HG03439 (cell line): Measurements from ENCODE around the gene SIL1.
"Not testable (repeated sequence)": the region's sequence is repeated elsewhere in the genome, so short reads cannot be mapped to it uniquely, and the experiment has no call there.

Source experiments
- ATAC-seq: cut with Tn5 transposase; IDR thresholded peaks from one replicate; pipeline ENCODE4 v1.9.1; 2021; ENCODE audit warnings: mild to moderate bottlenecking, moderate library complexity; ENCODE audit not compliant: unreplicated experiment

Gene SIL1

DNA sequence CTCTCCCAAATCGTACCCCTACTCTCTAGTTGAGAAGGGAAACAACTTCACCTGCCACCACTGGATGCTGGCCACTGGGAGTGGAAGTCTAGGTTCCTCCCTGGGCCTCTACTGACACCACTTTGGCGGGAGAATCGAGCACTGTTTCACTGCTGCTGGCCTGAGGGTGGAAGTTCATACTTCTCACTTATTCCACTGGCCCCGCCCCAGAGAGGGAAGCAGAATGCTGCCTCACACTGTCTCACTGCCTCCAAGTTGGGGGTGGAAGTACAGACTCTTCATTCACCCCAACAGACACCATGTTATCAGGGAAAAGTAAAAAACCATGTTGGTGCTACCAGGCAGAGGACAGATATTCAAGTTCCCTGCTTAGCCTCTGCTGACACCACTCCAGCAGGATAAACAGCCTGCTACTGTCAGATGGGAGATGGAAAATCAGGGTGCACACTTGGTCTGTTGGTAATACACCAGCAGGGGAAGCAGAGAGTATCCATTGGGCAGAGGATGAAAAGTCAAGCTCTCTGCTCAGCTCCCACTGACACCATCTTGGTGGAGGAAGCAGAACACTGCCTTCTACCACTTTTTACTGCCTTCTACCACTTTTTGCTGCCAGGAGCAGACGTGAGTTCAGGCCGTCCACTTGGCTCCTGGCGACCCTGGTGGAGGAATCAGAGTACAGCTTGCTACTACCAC lies 159.4 kb downstream of the SIL1 start:
- no peak for ATAC-seq

DNA sequence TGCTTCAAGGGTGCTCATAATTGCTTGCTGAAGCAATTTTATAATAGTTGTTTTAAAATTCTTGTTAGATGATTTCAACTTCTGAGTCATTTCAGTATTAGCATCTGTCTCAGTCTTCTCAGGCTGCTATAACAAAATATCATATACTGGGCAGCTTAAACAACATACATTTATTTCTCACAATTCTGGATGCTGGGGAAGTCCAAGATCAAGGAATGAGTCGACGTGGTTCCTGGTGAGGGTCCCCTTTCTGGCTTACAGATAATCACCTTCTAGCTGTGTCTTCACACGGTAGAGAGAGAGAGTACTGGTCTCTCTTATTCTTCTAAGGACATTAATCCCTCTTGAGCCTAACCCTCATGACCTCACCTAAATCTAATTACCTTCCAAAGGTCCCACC lies 160.4 kb downstream of the SIL1 start:
- ATAC-seq = no peak

DNA sequence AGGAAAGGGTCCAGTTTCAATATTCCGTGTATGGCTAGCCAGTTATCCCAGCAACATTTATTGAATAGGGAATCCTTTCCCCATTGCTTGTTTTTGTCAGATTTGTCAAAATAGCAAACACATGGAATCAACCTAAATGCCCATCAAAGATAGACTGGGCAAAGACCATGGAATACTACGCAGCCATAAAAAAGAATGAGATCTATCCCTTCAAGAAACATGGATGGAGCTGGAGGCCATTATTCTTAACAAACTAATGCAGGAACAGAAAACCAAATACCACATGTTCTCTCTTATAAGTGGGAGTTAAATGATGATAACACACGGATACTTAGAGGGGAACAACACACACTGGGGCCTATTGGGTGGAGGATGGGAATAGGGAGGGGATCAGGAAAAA lies 161.8 kb downstream of the SIL1 start:
- not testable (repeated sequence) for ATAC-seq

DNA sequence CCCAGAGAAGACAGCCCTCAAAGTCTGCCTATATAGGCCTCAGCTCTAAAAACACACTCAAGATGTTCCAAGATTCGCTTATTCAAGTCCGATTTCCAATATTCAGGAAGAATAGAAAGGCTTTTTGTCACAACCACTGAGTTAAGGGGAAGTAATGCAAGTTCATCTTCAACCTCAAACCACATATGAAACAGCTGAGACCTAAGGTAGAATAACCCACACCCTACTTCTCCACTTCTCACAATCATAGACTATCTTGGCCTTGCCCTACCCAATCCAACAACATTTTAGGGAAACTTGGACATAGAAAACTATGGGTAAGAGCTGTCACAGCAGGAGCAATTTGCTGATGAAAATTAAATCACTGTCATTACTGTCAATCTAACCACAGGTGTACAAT lies 171.0 kb downstream of the SIL1 start:
- no peak for ATAC-seq

DNA sequence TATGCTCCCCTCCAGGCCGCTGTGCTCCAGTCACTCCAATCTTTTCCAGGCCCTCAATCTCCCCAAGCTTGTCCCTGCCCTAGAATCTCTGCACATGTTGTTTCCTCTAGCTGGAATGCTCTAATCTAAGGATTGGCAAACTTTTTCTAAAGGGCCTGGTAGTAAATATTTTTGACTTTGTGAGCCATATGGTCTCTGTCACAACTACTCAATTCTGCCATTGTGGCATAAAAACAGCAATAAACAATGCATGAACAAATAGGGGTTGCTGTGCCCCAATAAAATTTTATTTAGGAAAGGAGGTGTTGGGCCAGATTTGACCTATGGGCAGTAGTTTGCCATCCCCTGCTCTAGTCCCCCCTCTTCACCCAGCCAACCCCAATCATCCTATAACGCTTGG lies 172.5 kb downstream of the SIL1 start:
- no peak for ATAC-seq

DNA sequence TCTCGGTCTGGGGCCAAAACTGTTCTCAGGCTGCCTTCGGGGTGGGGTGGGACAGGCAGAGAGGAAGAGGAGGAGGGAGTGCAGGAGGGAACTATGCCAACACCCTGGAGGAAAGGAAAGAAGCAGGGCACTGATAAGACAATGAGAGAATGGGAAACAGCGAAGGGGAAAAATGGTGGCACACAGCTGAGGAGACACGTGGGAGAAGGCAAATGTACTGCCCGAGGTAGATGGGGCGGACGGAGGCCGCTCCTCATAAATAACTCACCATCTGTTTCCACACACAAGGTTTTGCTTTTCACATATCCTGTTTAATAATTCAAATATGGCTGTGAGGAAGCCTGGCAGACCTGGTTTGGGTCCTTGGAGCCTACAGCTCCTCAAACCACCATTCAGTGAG lies 174.9 kb downstream of the SIL1 start:
- ATAC-seq = no peak

DNA sequence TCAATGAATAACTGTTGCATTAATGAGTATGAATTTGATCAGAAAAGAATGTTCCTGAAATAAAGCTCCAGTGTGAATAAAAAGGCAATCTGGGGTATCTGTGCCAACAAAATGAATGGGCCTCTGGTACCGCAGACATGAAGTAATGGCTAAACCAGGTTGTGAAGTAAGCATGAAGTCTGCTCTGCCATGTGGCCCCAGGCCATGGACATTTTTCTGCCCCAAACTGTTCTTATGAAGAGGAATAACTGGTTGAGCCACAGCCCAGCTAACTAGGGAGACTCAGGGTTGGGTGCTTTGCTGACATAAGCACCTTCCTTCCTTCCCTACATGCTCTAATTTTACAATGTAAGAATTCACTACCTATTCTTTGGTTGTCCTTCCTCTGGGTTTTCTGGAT lies 175.6 kb downstream of the SIL1 start:
- no peak for ATAC-seq

DNA sequence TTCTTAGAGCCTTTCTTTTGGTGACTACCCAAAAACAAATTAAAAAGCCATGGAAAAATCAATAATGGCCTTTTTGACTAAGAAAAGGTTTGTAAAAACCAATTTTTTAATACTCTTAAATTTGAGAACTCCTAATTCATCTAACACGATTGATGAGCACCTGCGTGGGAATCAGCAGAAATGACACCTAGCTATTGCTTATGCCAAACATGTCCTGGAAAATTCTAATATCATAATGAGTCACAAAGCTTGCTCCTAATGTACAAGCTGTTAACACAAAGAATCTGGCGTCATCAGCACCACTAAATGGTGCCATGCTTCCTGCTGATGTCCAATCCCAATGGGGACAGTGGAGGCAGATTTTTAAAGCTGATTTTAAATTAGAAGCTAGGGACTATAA lies 176.8 kb downstream of the SIL1 start:
- no peak for ATAC-seq

DNA sequence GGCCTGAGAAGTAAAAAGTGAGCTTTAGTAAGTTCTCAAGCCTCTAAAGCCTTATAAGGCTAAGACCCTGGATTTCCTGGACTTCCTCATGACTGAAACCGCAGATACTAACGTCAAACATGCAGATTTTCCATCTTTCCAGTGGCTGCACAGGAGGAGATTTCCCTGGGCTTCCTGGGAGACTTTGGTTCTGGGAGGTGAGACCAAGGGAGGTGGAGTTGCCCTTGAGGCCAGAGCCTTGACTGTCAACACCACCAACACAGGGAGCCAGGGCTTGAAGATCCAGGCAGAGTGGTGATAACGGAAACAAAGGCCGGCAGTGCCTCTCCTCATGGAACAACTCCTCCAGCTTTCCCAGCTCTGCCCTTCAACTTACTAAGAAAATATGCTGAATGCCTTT lies 178.3 kb downstream of the SIL1 start:
- no peak for ATAC-seq

DNA sequence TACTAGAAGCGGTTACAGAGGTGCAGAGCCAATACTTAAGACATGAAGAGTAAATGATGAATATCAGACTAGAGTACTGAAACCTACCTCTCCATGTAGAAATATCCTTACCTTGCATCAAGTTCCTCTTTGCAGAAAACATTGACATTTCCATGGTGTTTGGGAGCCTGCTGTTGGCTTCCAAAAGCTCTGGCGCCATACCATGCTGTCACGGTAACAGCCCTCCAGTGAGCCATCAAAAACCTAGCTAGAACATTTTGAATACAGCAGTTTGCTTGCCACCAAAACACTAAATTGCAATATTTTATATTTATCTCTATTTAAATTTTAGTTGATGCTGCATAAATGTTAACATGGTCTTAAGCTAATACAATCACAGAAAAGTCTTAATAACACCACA lies 179.0 kb downstream of the SIL1 start:
- ATAC-seq = no peak

DNA sequence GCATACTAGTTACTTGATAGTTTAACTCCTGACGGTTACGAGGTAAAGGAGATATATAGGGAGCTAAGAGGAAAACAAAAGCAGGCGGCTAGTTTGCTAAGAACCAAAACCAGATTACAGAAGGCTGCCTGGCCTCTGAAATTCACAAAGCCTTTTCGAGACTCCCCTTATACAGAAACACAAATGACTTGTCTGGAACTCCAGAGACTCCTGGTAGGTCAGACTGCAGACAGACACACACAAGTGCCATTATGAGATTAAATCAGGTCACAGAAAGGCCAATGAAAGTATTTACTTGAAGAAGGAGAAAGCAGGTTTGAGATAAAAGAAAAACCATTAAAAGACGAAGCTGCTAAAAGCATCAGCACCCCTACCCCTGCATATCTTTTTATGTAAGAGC lies 180.5 kb downstream of the SIL1 start:
- ATAC-seq = no peak

DNA sequence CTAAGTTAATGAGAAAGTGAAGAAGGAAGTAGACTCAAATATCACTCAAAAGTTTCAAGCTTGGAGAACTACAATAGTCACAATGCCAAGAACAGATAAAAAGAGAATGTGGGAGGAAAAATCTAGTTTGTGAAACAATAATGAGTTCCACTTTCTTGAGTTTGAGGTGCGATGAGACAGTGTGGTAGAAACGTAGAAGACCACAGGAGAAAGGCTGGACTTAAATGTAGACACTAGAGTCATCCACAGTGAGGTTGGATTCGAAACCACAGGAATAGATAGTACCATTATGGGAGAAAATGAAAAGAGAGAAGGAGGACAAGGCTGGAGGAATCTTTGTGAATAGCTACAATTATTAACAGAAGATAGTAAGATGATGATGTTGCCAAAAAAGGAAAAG lies 182.0 kb downstream of the SIL1 start:
- no peak for ATAC-seq

DNA sequence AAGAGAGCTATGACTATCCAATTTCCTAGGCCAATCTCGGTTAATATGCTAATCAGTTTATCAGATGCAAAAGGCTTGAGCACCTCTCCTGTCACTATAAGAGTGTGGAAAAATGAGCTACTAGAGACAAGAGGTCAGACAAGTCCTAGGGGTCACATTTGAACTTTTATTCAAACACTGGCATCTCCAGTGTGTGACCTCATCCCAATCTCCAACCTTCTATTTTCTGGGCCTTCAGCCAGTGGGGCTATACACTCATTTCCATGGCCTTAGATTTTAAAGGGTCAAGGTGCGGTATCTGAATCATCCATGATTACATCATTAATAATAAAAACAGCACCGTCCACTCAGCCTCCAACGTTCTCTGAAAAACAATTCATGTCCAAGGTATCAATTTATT lies 183.4 kb downstream of the SIL1 start:
- no peak for ATAC-seq

DNA sequence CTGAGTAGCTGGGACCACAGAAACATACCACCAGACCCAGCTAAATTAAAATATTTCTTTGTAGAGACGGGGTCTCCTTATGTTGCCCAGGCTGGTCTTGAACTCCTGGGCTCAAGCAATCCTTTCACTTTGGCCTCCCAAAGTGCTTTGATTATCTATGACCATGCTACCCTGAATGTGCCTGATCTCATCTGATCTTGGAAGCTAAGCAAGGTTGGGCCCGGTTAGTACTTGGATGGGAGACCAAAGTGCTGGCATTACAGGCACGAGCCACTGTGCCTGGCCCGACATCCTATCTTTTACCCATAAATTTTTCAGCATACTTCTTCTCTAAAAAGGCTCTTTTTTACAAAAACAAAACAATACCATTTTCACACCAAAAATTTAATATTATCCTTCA lies 186.0 kb downstream of the SIL1 start:
- no peak for ATAC-seq

DNA sequence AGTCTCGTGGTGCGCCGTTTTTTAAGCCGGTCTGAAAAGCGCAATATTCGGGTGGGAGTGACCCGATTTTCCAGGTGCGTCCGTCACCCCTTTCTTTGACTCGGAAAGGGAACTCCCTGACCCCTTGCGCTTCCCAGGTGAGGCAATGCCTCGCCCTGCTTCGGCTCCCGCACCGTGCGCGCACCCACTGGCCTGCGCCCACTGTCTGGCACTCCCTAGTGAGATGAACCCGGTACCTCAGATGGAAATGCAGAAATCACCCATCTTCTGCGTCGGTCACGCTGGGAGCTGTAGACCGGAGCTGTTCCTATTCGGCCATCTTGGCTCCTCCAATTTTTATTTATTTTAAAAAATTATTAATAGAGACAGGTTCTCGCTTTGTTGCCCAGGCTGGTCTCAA lies 187.0 kb downstream of the SIL1 start:
- ATAC-seq = not testable (repeated sequence)

DNA sequence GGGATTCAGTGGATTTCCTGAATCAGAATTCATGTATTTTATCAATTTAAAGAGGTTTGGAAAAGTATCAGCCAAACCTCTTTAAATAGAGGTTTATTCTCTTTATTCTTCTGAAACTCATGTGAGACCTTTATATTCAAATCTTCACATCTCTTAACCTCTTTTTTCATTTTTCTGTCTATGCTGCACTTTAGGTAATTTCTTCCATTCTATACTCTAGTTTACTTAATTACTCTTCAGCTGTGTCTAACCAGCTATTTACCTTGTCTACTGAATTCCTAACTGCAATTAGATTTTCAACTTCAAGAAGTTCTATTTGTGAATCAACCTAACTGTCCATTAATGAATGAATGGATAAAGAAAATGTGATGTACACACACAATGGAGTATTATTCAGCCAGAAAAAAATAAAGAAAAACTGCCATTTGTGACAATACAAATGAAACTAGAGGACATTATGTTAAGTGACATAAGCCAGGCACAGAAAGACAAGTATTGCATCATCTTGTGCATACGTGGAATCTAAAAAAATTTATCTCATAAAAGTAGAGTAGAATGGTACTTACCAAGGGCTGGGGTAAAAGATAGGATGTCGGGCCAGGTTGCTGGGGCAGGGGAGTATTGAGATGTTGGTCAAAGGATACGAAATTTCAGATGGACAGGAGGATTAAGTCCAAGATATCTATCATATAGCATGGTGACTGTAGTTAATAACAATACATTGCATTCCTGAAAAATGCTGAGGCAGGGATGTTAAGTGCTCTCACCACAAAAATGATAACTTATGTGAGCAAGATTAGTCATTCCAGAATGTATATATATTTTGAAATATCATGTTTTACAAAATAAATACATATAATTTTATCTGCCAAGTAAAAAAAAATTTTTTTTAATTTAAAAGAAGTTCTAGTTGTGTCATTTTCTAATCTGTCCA lies 193.5 kb downstream of the SIL1 start:
- ATAC-seq = no peak

DNA sequence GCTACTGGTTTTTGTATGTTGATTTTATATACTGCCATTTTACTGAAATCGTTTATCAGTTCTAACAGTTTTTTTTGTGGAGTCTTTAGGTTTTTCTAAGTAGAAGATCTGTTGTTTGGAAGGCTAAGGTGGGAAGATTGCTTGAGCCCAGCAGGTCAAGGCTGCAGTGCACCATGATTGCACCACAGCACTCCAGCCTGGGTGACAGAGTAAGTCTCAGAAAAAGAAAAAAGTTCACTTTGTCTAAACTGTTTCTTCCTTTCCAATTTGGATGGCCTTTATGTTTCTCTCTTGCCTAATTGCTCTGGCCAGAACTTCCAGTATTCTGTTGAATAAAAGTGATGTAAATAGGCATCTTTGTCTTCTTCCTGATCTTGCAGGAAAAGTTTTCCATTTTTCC lies 198.5 kb downstream of the SIL1 start:
- no peak for ATAC-seq

DNA sequence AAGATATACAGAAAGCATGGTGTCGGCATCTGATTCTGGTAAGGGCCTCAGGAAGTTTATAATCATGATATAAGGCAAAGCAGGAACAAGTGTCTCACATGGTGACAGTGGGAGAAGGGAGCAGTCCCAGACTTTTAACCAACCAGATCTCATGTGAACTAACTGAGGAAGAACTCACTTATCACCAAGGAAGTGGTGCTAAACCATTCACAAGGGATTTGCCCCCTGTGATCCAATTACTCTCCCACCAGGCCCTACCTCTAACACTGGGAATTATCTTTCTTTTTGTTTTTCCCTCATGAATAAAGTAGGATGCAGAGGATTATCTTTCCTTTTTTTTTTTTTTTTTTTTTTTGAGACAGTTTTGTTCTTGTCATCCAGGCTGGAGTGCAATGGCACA lies 199.6 kb downstream of the SIL1 start:
- ATAC-seq = no peak

DNA sequence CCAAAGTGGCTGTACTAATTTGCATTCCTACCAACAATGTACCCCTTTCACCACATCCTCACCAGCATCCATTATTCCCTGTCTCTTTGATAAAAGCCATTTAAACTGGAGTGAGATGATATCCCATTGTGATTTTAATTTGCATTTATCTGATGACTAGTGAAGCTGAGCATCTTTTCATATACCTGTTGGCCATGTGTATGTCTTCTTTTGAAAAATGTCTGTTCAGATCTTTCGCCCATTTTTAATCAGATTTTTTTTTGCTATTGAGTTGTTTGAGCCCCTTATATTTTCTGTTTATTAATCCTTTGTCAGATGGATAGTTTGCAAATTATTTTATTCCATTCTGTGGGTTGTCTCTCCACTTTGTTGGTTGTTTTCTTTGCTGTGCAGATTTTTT lies 202.0 kb downstream of the SIL1 start:
- no peak for ATAC-seq

DNA sequence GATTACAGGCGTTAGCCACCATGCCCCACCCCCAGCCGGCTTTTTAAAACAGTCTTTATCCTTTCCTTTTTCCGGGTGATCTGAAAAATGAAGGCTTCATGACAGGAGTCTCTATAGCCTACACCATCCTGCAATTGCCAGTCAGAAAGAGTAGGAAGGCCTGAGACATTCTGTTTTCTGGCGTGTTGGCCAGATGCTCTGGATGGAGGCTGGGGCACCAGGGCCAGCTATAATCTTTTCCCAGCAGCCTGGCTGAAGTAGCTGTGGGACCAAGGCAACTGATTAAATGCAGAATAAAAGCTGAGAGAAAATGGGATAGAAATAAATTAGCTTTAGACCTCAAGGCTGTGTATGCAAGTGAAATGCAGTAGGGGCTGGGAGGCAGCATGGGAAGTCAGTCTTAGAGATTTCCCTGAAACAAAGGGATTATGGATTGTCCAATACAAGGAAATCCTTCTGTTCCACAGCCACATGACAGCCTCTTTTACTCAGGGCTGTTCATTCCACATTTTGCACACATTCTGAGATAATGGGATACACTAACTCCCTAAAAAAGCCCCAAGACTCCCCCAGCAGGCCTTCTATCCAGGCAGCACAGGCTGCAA lies 207.1 kb downstream of the SIL1 start:
- no peak for ATAC-seq

DNA sequence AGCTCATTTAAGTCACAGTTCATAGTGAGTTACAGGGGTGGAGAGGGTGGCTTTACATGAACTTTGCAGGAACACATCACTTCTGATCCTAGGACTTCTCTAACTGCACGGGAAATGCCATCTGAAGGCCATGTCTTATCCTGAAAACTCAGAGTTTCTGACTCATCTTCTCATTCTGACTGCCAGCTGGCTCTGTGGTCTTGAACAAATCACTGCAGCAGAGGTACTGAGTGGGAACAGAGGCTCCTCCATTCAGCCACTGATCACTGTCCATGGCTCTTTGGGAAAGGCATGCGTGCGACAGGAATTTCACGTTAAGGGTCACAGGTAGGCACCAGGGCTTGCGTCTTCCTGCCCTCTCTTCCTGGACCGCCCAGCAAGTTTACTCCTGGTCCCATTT lies 208.4 kb downstream of the SIL1 start:
- no peak for ATAC-seq

DNA sequence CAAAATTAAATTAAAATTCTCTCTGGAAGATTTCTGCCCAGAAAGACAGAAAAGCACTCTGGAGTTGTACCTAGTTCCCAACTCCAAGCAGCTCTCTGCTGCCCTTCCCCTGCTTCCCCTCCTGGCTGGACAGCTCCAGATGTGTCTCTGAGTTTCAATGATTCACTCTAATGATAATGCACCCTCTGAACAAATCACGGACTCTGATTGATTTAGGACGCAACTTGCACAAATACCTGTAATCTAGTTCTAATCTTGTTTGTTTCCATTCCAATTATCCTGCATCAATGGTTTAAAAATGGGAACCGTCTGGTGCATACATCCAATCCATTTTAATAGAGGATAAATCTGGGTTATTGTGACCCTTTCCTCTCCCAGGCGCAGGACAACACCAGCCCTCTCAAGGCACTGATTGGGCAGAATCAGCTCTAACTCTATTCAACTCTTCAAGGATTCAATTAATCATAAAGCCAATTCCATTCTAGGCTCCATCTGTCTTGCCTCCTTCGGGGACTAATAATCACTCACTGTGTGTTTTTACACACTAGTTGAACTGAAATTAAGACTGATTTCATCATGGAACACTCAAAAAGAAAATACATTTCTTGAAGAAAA lies 211.9 kb downstream of the SIL1 start:
- no peak for ATAC-seq
